ENCODE results near the gene CNTRL.

The CNTRL gene

DNA sequence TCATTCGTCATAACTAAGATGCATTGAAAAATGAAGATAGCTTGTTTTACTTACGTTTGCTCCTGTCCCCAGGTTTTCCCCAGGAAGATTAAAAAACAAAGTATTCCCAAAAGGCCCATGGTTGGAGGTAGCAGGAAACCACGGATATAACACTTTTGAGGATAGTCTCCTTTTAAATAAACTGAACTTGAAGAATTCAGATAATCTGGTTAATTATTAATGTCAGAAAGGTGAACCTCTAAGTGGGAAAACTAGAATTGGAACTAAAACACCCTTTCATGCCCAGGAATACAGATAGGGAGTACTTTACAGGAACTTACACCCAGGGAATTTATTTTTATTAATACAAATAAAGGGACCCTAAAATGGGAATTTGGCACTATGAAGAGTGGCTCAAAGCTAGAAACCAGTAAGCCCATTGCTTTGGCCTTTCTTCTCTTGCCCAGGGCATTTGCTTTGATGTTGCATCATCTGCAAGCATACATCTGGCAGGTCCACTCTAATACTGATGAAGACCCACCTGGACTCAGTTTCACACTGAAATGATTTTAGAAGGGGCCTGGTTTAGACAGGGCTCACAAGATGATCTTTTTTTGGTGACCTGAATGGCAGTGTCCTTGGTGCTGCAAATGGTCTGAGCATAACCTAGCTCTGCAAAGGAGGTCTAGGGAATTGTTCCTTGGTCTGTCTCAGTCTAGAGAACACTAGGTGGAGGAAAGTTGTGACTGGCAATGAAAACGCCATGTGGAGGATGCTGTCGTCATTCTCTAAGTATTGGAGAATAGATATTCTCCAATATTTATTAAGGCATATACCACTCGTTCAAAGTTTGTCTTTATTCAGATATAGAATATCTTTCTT is 24.4 kb upstream of the CNTRL start, which contains the start of gene C5:
C5 (minus strand) TSS at position 148 of the 861 bp plus-strand sequence; CDS start at position 119, 29 bp downstream.
- Histone ChIP-seq H3K9ac (ENCODE audit: low read depth, low read length) (no peak within 1 kb of the TSS), H3K36me3 (ENCODE audit: control insufficient read depth, insufficient read depth, low read length) (no peaks in the 10 kb centered on the region), H3K4me3 (ENCODE audit: low read depth, low read length) (no peak within 1 kb of the TSS), H3K4me1 (ENCODE audit: control insufficient read depth, insufficient read depth, low read length) (peaks cover 5% of the 10 kb centered on the region), H3K9me3 (ENCODE audit: control insufficient read depth, insufficient read depth, low read length) (no peaks in the 10 kb centered on the region), H3K27me3 (ENCODE audit: control insufficient read depth, insufficient read depth, low read length) (no peaks in the 10 kb centered on the region)

DNA sequence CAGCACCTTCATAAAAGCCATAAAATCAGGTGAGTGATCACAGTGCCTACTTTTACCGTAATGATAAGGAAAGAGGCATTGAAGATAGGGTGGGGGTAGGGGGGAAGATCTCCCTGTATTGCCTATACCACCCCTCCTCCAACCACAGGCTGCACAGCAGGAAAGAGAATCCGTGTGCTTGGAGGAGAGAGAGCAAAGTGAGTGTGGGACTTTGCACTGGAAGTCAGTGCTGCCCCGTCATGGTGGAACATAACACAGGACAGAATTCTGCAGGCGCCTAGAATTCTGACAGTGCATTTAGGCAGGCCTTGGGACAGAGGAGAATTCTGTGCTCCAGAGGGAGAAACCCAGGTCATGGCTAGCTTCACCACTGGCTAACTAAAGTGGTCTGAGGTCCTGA is 21.2 kb upstream of the CNTRL start:
- Histone ChIP-seq H3K36me3 (ENCODE audit: control insufficient read depth, insufficient read depth, low read length) (no peaks in the 10 kb centered on the region), H3K9me3 (ENCODE audit: control insufficient read depth, insufficient read depth, low read length) (no peaks in the 10 kb centered on the region), H3K4me3 (ENCODE audit: low read depth, low read length) (no peak overlapping the region), H3K27me3 (ENCODE audit: control insufficient read depth, insufficient read depth, low read length) (no peaks in the 10 kb centered on the region), H3K4me1 (ENCODE audit: control insufficient read depth, insufficient read depth, low read length) (peaks cover 5% of the 10 kb centered on the region), H3K9ac (ENCODE audit: low read depth, low read length) (no peak overlapping the region)

DNA sequence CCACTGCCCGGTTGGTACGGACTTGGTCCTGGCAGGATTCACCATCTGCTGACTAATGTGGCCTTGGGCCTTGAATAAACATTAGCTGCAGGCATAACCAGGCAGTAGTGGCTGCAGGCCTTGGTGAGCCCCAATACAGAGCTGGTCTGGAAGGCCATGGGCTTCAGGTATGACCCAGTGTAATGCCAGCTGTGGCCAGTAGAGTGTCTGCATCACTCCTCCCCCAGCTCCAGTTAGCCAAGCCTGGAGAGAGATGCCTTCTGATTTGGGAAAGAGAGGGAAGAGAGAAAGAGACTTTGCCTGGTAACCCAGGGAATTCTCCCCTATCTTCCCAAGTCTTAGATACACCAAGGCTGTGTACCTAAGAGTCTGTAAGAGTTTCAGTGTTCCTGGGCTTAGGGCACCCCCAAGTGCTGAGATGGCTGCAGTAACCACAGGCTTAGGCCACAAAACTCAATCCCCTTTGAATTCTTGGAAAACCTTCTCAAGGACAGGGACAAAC is 19.1 kb upstream of the CNTRL start:
- H3K9me3 ChIP-seq (ENCODE audit: control insufficient read depth, insufficient read depth, low read length): no peaks in the 10 kb centered on the region
- no peak overlapping the region for H3K9ac ChIP-seq (ENCODE audit: low read depth, low read length)
- no peaks in the 10 kb centered on the region for H3K36me3 ChIP-seq (ENCODE audit: control insufficient read depth, insufficient read depth, low read length)
- peaks cover 5% of the 10 kb centered on the region for H3K4me1 ChIP-seq (ENCODE audit: control insufficient read depth, insufficient read depth, low read length)
- no peaks in the 10 kb centered on the region for H3K27me3 ChIP-seq (ENCODE audit: control insufficient read depth, insufficient read depth, low read length)
- H3K4me3 ChIP-seq (ENCODE audit: low read depth, low read length): no peak overlapping the region

DNA sequence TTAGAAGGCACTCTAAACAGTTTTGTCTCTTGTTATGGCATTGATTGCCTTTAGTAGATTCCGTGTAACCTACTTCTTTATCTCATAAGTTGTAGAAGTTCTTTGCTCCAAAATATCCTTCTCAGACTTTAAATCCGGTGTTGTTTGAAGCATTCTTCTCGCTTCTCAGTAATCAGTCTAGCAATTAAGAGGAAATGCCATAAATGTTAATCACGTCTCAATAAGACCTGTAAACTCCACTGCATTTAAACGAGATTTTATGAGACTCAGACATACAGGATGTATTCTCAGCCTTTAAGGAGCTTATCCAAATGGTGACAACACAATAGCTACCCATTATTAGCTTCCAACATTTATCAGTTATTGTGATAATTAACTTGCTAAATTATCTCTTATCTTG is 16.9 kb upstream of the CNTRL start:
- Histone ChIP-seq H3K9ac (ENCODE audit: low read depth, low read length) (no peak overlapping the region), H3K4me1 (ENCODE audit: control insufficient read depth, insufficient read depth, low read length) (peaks cover 5% of the 10 kb centered on the region), H3K4me3 (ENCODE audit: low read depth, low read length) (no peak overlapping the region), H3K27me3 (ENCODE audit: control insufficient read depth, insufficient read depth, low read length) (no peaks in the 10 kb centered on the region), H3K36me3 (ENCODE audit: control insufficient read depth, insufficient read depth, low read length) (no peaks in the 10 kb centered on the region), H3K9me3 (ENCODE audit: control insufficient read depth, insufficient read depth, low read length) (no peaks in the 10 kb centered on the region)

DNA sequence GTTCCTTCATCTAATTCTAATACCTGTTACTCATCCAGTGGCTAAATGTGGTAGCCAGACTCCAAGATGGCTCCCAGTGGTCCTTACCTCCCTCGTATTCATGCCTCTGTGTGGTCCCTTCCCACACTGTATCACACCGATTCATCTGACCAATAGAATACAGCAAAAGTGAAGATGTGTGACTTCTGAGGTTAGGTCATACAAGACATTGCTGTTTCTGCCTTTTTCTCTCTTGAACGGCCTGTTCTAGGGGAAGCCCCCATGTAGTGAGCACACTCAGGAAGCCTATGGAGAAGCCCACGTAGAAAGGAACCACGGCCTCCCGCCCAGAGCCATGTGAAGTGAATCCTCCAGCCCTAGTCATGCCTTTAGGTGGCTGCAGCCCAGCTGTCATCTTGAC is 15.2 kb upstream of the CNTRL start:
- no peaks in the 10 kb centered on the region for H3K9me3 ChIP-seq (ENCODE audit: control insufficient read depth, insufficient read depth, low read length)
- no peaks in the 10 kb centered on the region for H3K4me1 ChIP-seq (ENCODE audit: control insufficient read depth, insufficient read depth, low read length)
- H3K36me3 ChIP-seq (ENCODE audit: control insufficient read depth, insufficient read depth, low read length): no peaks in the 10 kb centered on the region
- H3K27me3 ChIP-seq (ENCODE audit: control insufficient read depth, insufficient read depth, low read length): no peaks in the 10 kb centered on the region
- H3K9ac ChIP-seq (ENCODE audit: low read depth, low read length): no peak overlapping the region
- H3K4me3 ChIP-seq (ENCODE audit: low read depth, low read length): no peak overlapping the region

DNA sequence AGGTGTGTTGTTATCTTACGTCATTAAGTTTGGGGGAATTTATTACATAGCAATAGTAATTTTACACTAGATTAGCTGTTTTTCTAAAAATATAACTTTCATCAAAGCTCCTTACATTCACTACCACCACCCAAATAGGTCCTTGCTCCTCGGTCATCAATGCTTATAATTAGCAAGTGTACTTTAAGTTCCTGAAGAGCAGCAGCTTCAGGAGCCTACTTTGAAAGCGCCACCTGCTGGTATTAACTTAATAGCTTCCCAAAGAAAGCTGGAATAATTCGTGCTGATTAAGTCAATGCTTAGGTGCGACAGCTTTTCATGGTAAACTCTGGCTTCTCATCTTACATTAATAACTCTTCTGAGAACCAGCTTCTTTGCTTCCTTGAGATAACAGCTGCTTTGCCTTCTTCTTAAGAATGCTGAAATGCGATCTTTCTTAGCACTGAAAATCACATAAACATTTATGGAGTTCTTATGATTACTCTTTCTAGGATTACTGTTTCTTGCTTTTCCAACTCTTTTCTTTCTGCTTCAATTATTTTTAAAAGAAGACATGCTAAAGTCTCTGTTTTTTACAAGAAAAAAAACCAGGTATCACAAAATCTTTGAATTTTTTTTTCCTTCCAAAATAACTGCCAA is 14.6 kb upstream of the CNTRL start:
- Histone ChIP-seq H3K9ac (ENCODE audit: low read depth, low read length) (no peak overlapping the region), H3K4me3 (ENCODE audit: low read depth, low read length) (no peak overlapping the region)

DNA sequence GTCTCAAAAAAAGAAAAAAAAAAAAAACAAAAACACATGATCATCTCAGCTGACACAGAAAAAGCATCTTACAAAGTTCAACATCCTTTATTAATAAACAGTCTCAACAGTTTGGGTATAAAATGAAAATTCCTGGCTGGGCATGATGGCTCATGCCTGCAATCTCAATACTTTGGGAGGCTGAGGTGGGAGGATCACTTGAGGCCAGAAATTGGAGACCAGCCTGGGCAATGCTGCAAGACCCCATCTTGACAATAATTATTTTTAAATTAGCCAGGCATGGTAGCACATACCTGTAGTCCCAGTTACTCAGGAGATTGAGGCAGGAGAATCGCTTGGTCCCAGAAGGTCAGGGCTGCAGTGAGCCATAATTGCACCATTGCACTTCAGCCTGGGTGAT is 7.9 kb upstream of the CNTRL start:
- no peaks in the 10 kb centered on the region for H3K36me3 ChIP-seq (ENCODE audit: control insufficient read depth, insufficient read depth, low read length)
- H3K4me3 ChIP-seq (ENCODE audit: low read depth, low read length): no peak overlapping the region
- H3K9ac ChIP-seq (ENCODE audit: low read depth, low read length): no peak overlapping the region
- peaks cover 44% of the 10 kb centered on the region for H3K27me3 ChIP-seq (ENCODE audit: control insufficient read depth, insufficient read depth, low read length)
- H3K4me1 ChIP-seq (ENCODE audit: control insufficient read depth, insufficient read depth, low read length): no peaks in the 10 kb centered on the region
- no peaks in the 10 kb centered on the region for H3K9me3 ChIP-seq (ENCODE audit: control insufficient read depth, insufficient read depth, low read length)

More for the DNA sequence above, 14.6 kb upstream of the CNTRL start:
- Histone ChIP-seq H3K9me3 (ENCODE audit: control insufficient read depth, insufficient read depth, low read length) (no peaks in the 10 kb centered on the region), H3K36me3 (ENCODE audit: control insufficient read depth, insufficient read depth, low read length) (no peaks in the 10 kb centered on the region), H3K27me3 (ENCODE audit: control insufficient read depth, insufficient read depth, low read length) (no peaks in the 10 kb centered on the region), H3K4me1 (ENCODE audit: control insufficient read depth, insufficient read depth, low read length) (no peaks in the 10 kb centered on the region)

DNA sequence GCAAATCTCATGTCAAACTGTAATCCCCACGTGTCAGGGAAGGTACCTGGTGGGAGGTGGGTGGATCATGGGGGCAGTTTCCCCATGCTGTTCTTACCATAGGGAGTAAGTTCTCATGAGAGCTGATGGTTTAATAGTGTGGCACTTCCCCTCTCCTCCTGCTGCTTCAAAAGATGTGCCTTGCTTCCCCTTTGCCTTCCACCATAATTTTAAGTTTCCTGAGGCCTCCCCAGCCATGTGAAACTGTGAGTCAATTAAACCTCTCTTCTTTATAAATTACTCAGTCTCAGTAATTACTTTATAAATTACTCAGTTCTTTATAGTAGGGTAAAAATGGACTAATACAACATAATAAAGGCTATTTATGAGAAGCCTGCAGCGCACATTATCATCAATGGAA is 7.1 kb upstream of the CNTRL start:
- Histone ChIP-seq H3K36me3 (ENCODE audit: control insufficient read depth, insufficient read depth, low read length) (no peaks in the 10 kb centered on the region), H3K4me1 (ENCODE audit: control insufficient read depth, insufficient read depth, low read length) (no peaks in the 10 kb centered on the region), H3K4me3 (ENCODE audit: low read depth, low read length) (no peak overlapping the region), H3K9ac (ENCODE audit: low read depth, low read length) (no peak overlapping the region), H3K27me3 (ENCODE audit: control insufficient read depth, insufficient read depth, low read length) (peaks cover 52% of the 10 kb centered on the region), H3K9me3 (ENCODE audit: control insufficient read depth, insufficient read depth, low read length) (no peaks in the 10 kb centered on the region)

DNA sequence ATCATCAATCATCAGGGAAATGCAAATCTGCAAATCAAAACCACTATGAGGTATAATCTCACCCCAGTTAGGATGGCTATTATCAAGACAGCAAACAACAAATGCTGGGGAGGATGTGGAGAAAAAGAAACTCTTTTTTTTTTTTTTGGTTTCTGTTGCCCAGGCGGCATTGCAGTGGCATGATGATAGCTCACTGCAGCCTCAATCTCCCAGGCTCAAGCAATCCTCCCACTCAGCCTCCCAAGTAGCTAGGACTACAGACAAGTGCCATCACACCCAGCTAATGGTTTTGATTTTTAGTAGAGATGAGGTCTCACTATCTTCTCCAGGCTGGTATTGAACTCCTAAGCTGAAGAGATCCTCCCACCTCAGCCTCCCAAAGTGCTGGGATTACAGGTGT is 5.4 kb upstream of the CNTRL start:
- H3K9me3 ChIP-seq (ENCODE audit: control insufficient read depth, insufficient read depth, low read length): no peaks in the 10 kb centered on the region
- H3K27me3 ChIP-seq (ENCODE audit: control insufficient read depth, insufficient read depth, low read length): peaks cover 69% of the 10 kb centered on the region
- H3K4me3 ChIP-seq (ENCODE audit: low read depth, low read length): no peak overlapping the region
- H3K36me3 ChIP-seq (ENCODE audit: control insufficient read depth, insufficient read depth, low read length): no peaks in the 10 kb centered on the region
- H3K9ac ChIP-seq (ENCODE audit: low read depth, low read length): no peak overlapping the region
- no peaks in the 10 kb centered on the region for H3K4me1 ChIP-seq (ENCODE audit: control insufficient read depth, insufficient read depth, low read length)

DNA sequence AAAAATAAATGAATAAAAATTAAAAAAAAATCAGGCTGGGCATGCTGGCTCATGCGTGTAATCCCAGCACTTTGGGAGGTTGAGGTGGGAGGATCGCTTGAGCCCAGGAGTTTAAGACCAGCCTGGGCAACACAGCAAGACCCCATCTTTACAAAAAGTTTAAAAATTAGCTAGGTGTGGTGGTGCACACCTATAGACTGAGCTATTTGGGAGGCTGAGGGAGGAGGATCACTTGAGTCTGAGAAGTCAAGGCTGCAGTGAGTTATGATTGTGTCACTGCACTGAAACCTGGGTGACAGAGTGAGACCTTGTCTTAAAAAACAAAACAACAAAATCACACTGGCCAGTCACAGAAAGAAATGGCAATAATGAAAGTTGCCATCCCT is 3.4 kb upstream of the CNTRL start:
- Histone ChIP-seq H3K36me3 (ENCODE audit: control insufficient read depth, insufficient read depth, low read length) (no peaks in the 10 kb centered on the region), H3K4me1 (ENCODE audit: control insufficient read depth, insufficient read depth, low read length) (peaks cover 3% of the 10 kb centered on the region), H3K27me3 (ENCODE audit: control insufficient read depth, insufficient read depth, low read length) (peaks cover 82% of the 10 kb centered on the region), H3K4me3 (ENCODE audit: low read depth, low read length) (no peak overlapping the region), H3K9me3 (ENCODE audit: control insufficient read depth, insufficient read depth, low read length) (no peaks in the 10 kb centered on the region), H3K9ac (ENCODE audit: low read depth, low read length) (no peak overlapping the region)

DNA sequence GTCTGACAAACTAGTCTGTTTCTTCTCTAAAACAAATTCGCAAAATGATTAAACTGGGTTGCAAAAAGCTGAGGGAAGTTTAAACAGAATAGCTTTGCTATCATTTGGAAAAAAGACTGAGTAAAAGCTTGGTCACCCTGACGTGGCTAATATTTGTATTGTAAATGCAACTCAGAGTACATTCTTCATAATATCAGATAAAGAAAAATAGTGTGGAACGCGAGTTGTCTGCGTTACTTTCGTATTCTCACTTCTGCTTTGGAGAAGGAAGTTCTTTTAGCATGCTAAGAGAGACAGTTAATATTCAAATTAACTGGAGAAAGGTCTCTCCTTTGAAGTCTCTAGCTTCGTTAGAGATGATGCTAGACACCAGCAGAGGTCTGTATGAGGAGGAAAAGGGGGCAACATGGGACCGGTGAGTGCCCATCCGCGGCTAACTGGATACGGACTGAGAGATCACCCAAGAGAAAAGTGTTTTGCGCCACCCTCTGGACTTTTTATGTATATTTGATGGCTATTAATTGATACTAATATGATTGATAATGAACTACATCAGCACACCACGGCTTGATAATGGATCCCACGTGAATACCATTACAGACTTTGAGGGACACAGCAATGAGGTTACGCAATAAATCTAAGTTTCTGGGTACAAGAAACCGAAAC is 2.9 kb upstream of the CNTRL start:
- no peak overlapping the region for H3K9ac ChIP-seq (ENCODE audit: low read depth, low read length)
- H3K4me3 ChIP-seq (ENCODE audit: low read depth, low read length): peak overlapping the region; percentile 8
- H3K27me3 ChIP-seq (ENCODE audit: control insufficient read depth, insufficient read depth, low read length): peaks cover 87% of the 10 kb centered on the region

More for the DNA sequence above, 2.9 kb upstream of the CNTRL start:
- Histone ChIP-seq H3K36me3 (ENCODE audit: control insufficient read depth, insufficient read depth, low read length) (no peaks in the 10 kb centered on the region), H3K4me1 (ENCODE audit: control insufficient read depth, insufficient read depth, low read length) (peaks cover 3% of the 10 kb centered on the region), H3K9me3 (ENCODE audit: control insufficient read depth, insufficient read depth, low read length) (no peaks in the 10 kb centered on the region)
